Neural crest cell (in vitro differentiated cells): ENCODE results near the gene ST6GALNAC1. TPM values are rescaled to one million over a fixed set of nuclear protein-coding genes. Genes with fewer than 3 reads are reported as not detected.

Experiments used
- DNase-seq: peaks from one replicate; pipeline ENCODE4 v3.0.0; 2021; ENCODE audit warnings: low read depth, mixed read lengths, low spot score
- H3K27ac Mint-ChIP-seq: one replicate; pipeline ENCODE4 v1.8.0; 2021; ENCODE audit warnings: mild to moderate bottlenecking, mixed read lengths; ENCODE audit not compliant: unreplicated experiment
- H3K27me3 Mint-ChIP-seq: 2 replicates; pipeline ENCODE4 v1.8.0; 2021; ENCODE audit warnings: low read depth, mild to moderate bottlenecking, mixed read lengths
- H3K36me3 Mint-ChIP-seq: 2 replicates; pipeline ENCODE4 v1.8.0; 2021; ENCODE audit warnings: low read depth, mild to moderate bottlenecking, mixed read lengths
- H3K4me1 Mint-ChIP-seq: 2 replicates; pipeline ENCODE4 v1.8.0; 2021; ENCODE audit warnings: mixed read lengths
- H3K4me3 Mint-ChIP-seq: one replicate; pipeline ENCODE4 v1.8.0; 2021; ENCODE audit warnings: mild to moderate bottlenecking, mixed read lengths
- H3K9me3 Mint-ChIP-seq: 2 replicates; pipeline ENCODE4 v1.8.0; 2021; ENCODE audit warnings: mixed read lengths
- CTCF ChIP-seq: fragments of 200-600 bp; sonication (generic); conservative IDR thresholded peaks from 2 replicates; pipeline ENCODE4 v1.5.0; 2021; ENCODE audit warnings: antibody characterized with exemption, mild to moderate bottlenecking
- long read RNA-seq: library from polyadenylated mRNA; unstranded; transcript quantifications from one replicate; pipeline ENCODE4 v2.0.0, GENCODE V29; 2020
- total RNA-seq: library from RNA; stranded (reverse); gene quantifications from 2 replicates; pipeline ENCODE4 v1.2.1, GENCODE V29; 2021

Gene ST6GALNAC1
- not detected in 2 replicates for total RNA-seq
- long read RNA-seq: 0 reads

- no peaks in the 10 kb centered on the region for H3K27me3 Mint-ChIP-seq
- no peaks in the 10 kb centered on the region for H3K9me3 Mint-ChIP-seq
- H3K36me3 Mint-ChIP-seq: no peaks in the 10 kb centered on the region
- TF ChIP-seq CTCF: no peak
- no peak within 1 kb of the TSS for H3K4me3 Mint-ChIP-seq
- no peak for DNase-seq
- H3K4me1 Mint-ChIP-seq: peaks cover 22% of the 10 kb centered on the region
- peak within 1 kb of the TSS; percentile 48 for H3K27ac Mint-ChIP-seq
Measured at GRCh38 chr17:76643553-76644148, at the start of gene ST6GALNAC1. TSS of gene ST6GALNAC1 (minus strand) at chr17:76643757. CDS start at chr17:76643638, 119 bp downstream.

DNA sequence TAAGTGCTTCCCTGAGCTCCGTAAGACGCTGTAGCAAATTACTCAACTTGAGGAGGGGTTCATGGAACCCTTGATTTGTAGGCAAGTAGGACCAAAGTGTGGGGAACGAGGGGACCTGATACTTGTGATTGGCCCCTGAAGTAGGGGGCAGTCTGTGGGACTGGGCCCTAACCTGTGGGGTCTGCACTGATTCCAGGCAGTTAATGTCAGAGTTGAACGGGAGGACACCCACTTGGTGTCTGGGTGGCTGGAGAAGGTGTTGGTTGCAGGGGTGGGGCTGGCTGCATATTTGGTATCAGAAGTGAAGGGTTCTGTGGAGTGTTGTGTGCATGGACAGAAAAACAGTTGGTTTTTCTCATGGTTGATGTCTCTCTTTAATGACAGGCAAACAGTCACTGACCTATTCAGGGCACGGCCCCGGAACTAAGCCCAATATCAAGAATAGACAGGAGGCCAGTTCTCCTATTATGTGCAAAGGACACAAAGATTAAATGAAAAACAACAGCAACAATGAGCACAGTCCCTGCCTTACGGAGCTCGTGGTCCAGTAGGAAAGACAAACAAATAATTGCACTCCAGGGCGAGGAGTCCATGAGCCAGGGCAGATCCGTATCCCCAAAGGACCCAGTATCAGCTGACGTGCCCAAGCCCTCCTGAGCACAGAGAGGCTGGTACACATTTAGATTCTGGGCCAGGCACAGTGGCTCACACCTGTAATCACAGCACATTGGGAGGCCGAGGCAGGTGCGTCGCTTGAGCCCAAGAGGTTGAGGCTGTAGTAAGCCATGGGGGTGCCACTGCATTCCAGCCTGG lies 48.0 kb upstream of the ST6GALNAC1 start:
- no peak for TF ChIP-seq CTCF
- DNase-seq: no peak
- H3K4me3 Mint-ChIP-seq: no peak overlapping the region
- H3K4me1 Mint-ChIP-seq: peaks cover 39% of the 10 kb centered on the region
- H3K9me3 Mint-ChIP-seq: no peaks in the 10 kb centered on the region
- no peaks in the 10 kb centered on the region for H3K36me3 Mint-ChIP-seq
- H3K27me3 Mint-ChIP-seq: peaks cover 6% of the 10 kb centered on the region
- no peak overlapping the region for H3K27ac Mint-ChIP-seq

- no peak overlapping the region for H3K27ac Mint-ChIP-seq
- DNase-seq: no peak
- no peaks in the 10 kb centered on the region for H3K36me3 Mint-ChIP-seq
- H3K4me1 Mint-ChIP-seq: peaks cover 37% of the 10 kb centered on the region
- no peak overlapping the region for H3K4me3 Mint-ChIP-seq
- TF ChIP-seq CTCF: no peak
- no peaks in the 10 kb centered on the region for H3K9me3 Mint-ChIP-seq
- peaks cover 6% of the 10 kb centered on the region for H3K27me3 Mint-ChIP-seq
Measured at GRCh38 chr17:76690596-76691280, 47.2 kb upstream of the ST6GALNAC1 start.

- peaks cover 6% of the 10 kb centered on the region for H3K27me3 Mint-ChIP-seq
- H3K4me1 Mint-ChIP-seq: peaks cover 30% of the 10 kb centered on the region
- H3K9me3 Mint-ChIP-seq: no peaks in the 10 kb centered on the region
- no peak overlapping the region for H3K4me3 Mint-ChIP-seq
- no peak overlapping the region for H3K27ac Mint-ChIP-seq
- no peaks in the 10 kb centered on the region for H3K36me3 Mint-ChIP-seq
- TF ChIP-seq CTCF: no peak
- no peak for DNase-seq
Measured at GRCh38 chr17:76689859-76690258, 46.3 kb upstream of the ST6GALNAC1 start.

DNA sequence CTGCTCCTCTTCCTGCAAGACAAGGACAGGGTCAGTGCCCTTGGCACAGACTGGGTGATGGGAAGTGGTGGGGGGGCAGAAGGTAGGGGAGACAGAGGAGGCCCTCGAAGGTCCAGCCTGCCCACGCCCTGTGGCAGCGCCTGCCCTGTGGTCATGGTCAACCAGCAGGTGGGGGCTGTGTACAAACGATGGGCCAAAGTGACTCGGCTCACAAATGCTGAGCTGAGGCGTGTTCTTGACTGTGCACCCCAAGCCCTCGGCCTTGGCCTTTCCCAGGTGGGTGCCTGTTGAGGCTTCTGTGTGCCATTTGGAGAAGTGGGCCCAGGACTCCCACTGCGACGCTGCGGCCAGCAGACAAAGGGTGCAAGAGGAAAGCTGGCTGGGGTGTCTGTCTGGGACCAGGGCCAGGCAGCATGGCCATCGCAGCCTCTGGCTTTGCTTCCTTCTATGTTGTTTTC lies 44.6 kb upstream of the ST6GALNAC1 start:
- Mint-ChIP-seq H3K9me3 (no peaks in the 10 kb centered on the region), H3K27ac (no peak overlapping the region), H3K4me1 (peaks cover 30% of the 10 kb centered on the region), H3K27me3 (peaks cover 6% of the 10 kb centered on the region), H3K36me3 (no peaks in the 10 kb centered on the region), H3K4me3 (no peak overlapping the region)
- DNase-seq: no peak
- no peak for TF ChIP-seq CTCF
